HAP-1 (cell line): Measurements from ENCODE around the gene RPL13A.

Experiments
- DNase-seq, 2 experiments: peaks; one replicate each; pipeline ENCODE4 v3.0.0-alpha.2; 2016 to 2020; ENCODE audit warnings: low spot score in 2 of 2
- H3K27me3 ChIP-seq: fragments of 250-450 bp; sonication (Bioruptor Pico); 2 replicates; pipeline ENCODE4 v1.5.1; 2020; ENCODE audit warnings: low read depth, mild to moderate bottlenecking, moderate library complexity
- H3K36me3 ChIP-seq: fragments of 250-450 bp; sonication (Bioruptor Pico); replicated peaks from 2 replicates; pipeline ENCODE4 v1.5.1; 2020; ENCODE audit warnings: mild to moderate bottlenecking
- H3K4me1 ChIP-seq: fragments of 250-450 bp; sonication (Bioruptor Pico); 2 replicates; pipeline ENCODE4 v1.5.1; 2020; ENCODE audit warnings: mild to moderate bottlenecking
- H3K4me3 ChIP-seq: fragments of 250-450 bp; sonication (Bioruptor Pico); 2 replicates; pipeline ENCODE4 v1.5.1; 2020; ENCODE audit warnings: mild to moderate bottlenecking, moderate library complexity
- H3K9me3 ChIP-seq: fragments of 250-450 bp; sonication (Bioruptor Pico); 2 replicates; pipeline ENCODE4 v1.5.1; 2020; ENCODE audit warnings: mild to moderate bottlenecking, moderate library complexity
- in situ Hi-C: fragments of 300-500 bp; cut with MboI; formaldehyde crosslinking; loops from 3 replicates; pipeline ENCODE4 v1.14.3; 2020; ENCODE audit warnings: low sequenced_read_pairs, inconsistent platforms, mixed read lengths

Gene RPL13A

GRCh38 chr19:49475995-49476880 is 11.2 kb upstream of the RPL13A start:
- peak; percentile 59 to 91 for DNase-seq
- no peaks in the 10 kb centered on the region; the same call in 1 of the 2 replicates for H3K36me3 ChIP-seq
- peaks cover 4% of the 10 kb centered on the region for H3K4me1 ChIP-seq
- 0 out of 2 replicates have a peak, but pooled peaks cover 4% of the 10 kb centered on the region for H3K27me3 ChIP-seq
- H3K9me3 ChIP-seq: no peaks in the 10 kb centered on the region
- in situ Hi-C loops: loop anchor here (25.0 kb wide), 1 partner anchor 386 kb away; the partner anchor contains the start of genes PNKP and PTOV1
- H3K4me3 ChIP-seq: no peak overlapping the region

DNA sequence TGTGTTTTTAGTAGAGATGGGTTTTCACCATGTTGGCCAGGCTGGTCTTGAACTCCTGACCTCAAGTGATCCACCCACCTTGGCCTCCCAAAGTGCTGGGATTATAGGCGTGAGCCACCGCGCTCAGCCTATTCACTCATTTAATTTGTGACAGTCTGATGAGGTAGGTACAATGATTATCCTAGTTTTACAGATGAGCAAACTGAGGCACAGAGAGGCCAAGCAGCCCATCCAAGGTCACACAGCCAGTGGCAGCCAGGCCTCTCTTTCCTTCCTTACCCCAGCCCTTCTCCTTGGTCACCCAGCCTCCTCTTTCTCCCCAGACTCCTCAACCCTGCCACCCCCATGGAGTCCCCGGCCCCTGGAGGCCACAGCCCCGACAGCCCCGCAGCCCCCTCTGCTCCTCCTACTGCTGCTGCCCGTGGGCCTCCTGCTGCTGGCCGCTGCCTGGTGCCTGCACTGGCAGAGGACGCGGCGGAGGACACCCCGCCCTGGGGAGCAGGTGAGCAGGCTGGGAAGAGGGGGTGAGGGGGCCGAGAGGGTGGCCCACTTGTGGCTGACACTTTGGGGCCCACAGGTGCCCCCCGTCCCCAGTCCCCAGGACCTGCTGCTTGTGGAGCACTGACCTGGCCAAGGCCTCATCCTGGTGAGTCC is 7.3 kb upstream of the RPL13A start:
- DNase-seq: no peak
- no peak overlapping the region for H3K4me3 ChIP-seq
- H3K4me1 ChIP-seq: peaks cover 4% of the 10 kb centered on the region
- 0 out of 2 replicates have a peak, but pooled peaks cover 4% of the 10 kb centered on the region for H3K27me3 ChIP-seq
- in situ Hi-C loops: loop anchor here (25.0 kb wide), 1 partner anchor 382 kb away; the partner anchor contains the start of genes PNKP and PTOV1
- no peaks in the 10 kb centered on the region for H3K36me3 ChIP-seq
- no peaks in the 10 kb centered on the region for H3K9me3 ChIP-seq

GRCh38 chr19:49481020-49481683 is 6.3 kb upstream of the RPL13A start:
- H3K27me3 ChIP-seq: no peaks in the 10 kb centered on the region
- H3K4me1 ChIP-seq: peaks cover under 1% of the 10 kb centered on the region
- in situ Hi-C loops: loop anchor here (25.0 kb wide), 1 partner anchor 381 kb away; the partner anchor contains the start of genes PNKP and PTOV1
- no peak overlapping the region for H3K4me3 ChIP-seq
- no peaks in the 10 kb centered on the region for H3K36me3 ChIP-seq
- no peaks in the 10 kb centered on the region for H3K9me3 ChIP-seq
- no peak for DNase-seq

DNA sequence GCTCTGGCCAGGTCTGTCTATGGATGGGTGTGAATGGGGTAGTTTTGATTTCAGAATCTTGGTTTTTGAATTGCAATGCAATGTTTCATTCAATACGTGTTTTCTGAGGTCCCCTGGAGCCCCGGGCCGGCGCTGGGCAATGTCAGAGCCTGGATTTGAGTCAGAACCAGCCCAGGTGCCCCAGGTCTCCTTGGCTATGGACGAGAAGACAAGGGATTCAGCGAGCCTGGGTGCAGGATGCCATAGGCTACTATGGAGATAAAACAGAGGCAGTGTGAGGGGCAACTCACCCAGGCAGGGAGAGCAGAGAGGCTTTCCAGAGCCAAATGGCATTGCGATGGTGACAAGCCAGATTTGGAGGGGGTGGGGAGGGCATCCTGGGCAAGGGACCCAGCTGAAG is 1.2 kb upstream of the RPL13A start:
- no peak overlapping the region for H3K4me3 ChIP-seq
- H3K4me1 ChIP-seq: peaks cover 4% of the 10 kb centered on the region; the same call in 1 of the 2 replicates
- no peaks in the 10 kb centered on the region for H3K27me3 ChIP-seq
- no peaks in the 10 kb centered on the region; the same call in 1 of the 2 replicates for H3K9me3 ChIP-seq
- no peak for DNase-seq
- peaks cover 39% of the 10 kb centered on the region for H3K36me3 ChIP-seq
- in situ Hi-C loops: loop anchor here (25.0 kb wide), 1 partner anchor 376 kb away; the partner anchor contains the start of genes PNKP and PTOV1

DNA sequence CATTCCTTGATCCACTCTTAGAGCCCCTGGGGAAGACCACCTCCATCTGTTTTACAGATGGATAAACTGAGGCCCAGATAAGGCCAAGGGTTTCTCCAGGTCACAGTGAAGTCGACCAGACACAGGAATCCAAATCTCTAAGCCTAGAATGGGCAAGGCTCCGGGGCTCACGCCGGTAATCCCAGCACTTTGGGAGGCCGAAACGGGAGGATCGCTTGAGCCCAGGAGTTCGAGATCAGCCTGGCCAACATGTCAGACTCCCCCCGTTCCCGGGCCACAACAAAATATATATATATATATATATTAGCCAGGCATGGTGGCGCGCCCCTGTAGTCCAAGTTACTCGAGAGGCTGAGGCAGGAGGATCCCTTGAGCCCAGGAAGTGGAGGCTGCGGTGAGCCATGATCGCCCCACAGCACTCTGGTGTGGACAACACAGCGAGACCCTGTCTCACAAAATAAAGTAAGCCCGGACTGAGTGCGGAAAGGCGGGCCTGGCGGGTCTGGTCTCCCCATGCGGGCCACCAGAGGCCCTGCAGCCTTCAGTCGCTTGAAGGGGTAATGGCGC is 615 bp upstream of the RPL13A start:
- DNase-seq: no peak
- H3K4me3 ChIP-seq: peak overlapping the region; percentile 100
- peaks cover 4% of the 10 kb centered on the region; the same call in 1 of the 2 replicates for H3K4me1 ChIP-seq
- H3K36me3 ChIP-seq: peaks cover 44% of the 10 kb centered on the region
- in situ Hi-C loops: loop anchor here (25.0 kb wide), 1 partner anchor 376 kb away; the partner anchor contains the start of genes PNKP and PTOV1
- H3K9me3 ChIP-seq: no peaks in the 10 kb centered on the region; the same call in 1 of the 2 replicates
- H3K27me3 ChIP-seq: no peaks in the 10 kb centered on the region

DNA sequence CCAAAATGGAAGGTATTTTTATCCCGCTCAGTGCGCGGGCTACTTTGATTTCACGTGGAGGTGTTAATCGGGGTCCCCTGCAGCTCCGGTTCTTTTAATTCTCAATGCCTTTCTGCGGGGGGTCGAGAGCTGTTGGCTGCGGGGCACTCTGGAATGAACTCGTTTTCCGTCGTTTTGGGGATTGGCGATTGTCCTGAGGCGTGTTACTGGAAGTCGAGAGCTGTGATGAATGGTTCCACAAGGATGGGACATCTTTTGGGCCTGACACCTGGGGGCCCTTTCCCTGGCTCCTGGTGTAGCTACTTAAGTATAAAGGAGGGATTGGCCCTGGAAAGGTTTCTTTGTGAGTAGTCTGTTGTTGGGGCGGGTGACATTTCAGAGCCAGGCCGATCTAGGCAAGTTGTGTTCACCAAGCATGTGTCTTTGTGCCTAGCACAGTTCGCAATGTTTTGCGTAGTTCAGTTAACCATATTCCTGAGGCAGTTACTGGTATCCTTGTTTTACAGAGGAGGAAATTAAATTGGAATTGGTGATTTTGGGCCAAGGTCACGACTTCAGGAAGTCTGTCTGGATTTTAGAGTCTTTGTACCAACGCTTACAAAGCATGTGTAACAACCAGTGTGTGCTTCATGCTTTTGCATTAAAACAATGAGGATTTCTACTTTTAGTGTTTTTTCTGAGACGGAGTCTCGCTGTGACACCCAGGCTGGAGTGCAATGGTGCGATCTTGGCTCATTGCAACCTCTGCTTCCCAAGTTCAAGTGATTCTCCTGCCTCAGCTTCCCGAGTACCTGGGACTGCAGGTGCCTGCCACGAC is 846 bp downstream of the RPL13A start:
- Histone ChIP-seq H3K4me1 (peaks cover 4% of the 10 kb centered on the region; the same call in 1 of the 2 replicates), H3K4me3 (peak overlapping the region; percentile 100), H3K36me3 (peaks cover 50% of the 10 kb centered on the region), H3K27me3 (no peaks in the 10 kb centered on the region), H3K9me3 (no peaks in the 10 kb centered on the region; the same call in 1 of the 2 replicates)
- in situ Hi-C loops: loop anchor here (25.0 kb wide), 1 partner anchor 374 kb away; the partner anchor contains the start of genes PNKP and PTOV1
- peak in 1 of 2 experiments; percentile 45 for DNase-seq

DNA sequence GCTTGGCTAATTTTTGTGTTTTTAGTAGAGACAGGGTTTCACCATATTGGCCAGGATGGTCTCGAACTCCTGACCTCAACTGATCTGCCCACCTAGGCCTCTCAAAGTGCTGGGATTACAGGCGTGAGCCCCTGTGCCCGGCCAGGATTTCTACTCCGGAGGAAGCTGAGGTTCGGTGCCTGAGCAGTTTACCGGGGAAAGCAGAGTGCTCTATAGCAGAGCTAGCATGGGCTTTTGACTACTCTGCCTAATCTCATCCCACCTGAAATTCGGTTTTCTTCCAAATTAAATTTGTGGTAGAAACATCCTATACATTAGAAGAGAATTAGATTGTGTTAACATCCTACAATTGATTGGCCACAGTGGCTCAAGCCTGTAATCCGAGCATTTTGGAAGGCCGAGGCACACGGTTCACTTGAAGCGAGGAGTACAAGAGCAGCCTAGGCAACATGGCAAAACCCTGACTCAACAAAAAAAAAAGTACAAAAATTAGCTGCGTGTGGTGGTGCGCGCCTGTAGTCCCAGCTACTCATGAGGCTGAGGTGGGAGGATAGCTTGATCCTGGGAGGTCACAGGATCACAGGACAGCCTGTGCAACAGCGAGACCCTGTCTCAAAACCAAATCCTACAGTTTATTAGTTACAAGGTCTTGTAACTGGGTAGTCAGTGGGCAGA is 1.6 kb downstream of the RPL13A start:
- no peaks in the 10 kb centered on the region; the same call in 1 of the 2 replicates for H3K9me3 ChIP-seq
- H3K4me1 ChIP-seq: peaks cover 4% of the 10 kb centered on the region; the same call in 1 of the 2 replicates
- H3K27me3 ChIP-seq: no peaks in the 10 kb centered on the region
- H3K36me3 ChIP-seq: peaks cover 50% of the 10 kb centered on the region
- in situ Hi-C loops: loop anchor here (25.0 kb wide), 1 partner anchor 373 kb away; the partner anchor contains the start of genes PNKP and PTOV1
- peak overlapping the region; percentile 100 for H3K4me3 ChIP-seq
- peak in 1 of 2 experiments; percentile 35 for DNase-seq

- peak in 1 of 2 experiments; percentile 68 for DNase-seq
- H3K4me3 ChIP-seq: peak overlapping the region; percentile 100
- H3K36me3 ChIP-seq: peaks cover 50% of the 10 kb centered on the region
- no peaks in the 10 kb centered on the region; the same call in 1 of the 2 replicates for H3K9me3 ChIP-seq
- H3K4me1 ChIP-seq: peaks cover 4% of the 10 kb centered on the region; the same call in 1 of the 2 replicates
- H3K27me3 ChIP-seq: no peaks in the 10 kb centered on the region
- in situ Hi-C loops: loop anchor here (25.0 kb wide), 1 partner anchor 373 kb away; the partner anchor contains the start of genes PNKP and PTOV1
Measured at GRCh38 chr19:49489601-49490167, 2.3 kb downstream of the RPL13A start.

GRCh38 chr19:49490287-49491029 is 3.0 kb downstream of the RPL13A start:
- Histone ChIP-seq H3K27me3 (no peaks in the 10 kb centered on the region), H3K9me3 (no peaks in the 10 kb centered on the region; the same call in 1 of the 2 replicates), H3K4me1 (peaks cover 4% of the 10 kb centered on the region; the same call in 1 of the 2 replicates), H3K36me3 (peaks cover 50% of the 10 kb centered on the region), H3K4me3 (peak overlapping the region; percentile 100)
- peak in 1 of 2 experiments; percentile 36 for DNase-seq
- in situ Hi-C loops: loop anchor here (25.0 kb wide), 1 partner anchor 372 kb away; the partner anchor contains the start of genes PNKP and PTOV1

DNA sequence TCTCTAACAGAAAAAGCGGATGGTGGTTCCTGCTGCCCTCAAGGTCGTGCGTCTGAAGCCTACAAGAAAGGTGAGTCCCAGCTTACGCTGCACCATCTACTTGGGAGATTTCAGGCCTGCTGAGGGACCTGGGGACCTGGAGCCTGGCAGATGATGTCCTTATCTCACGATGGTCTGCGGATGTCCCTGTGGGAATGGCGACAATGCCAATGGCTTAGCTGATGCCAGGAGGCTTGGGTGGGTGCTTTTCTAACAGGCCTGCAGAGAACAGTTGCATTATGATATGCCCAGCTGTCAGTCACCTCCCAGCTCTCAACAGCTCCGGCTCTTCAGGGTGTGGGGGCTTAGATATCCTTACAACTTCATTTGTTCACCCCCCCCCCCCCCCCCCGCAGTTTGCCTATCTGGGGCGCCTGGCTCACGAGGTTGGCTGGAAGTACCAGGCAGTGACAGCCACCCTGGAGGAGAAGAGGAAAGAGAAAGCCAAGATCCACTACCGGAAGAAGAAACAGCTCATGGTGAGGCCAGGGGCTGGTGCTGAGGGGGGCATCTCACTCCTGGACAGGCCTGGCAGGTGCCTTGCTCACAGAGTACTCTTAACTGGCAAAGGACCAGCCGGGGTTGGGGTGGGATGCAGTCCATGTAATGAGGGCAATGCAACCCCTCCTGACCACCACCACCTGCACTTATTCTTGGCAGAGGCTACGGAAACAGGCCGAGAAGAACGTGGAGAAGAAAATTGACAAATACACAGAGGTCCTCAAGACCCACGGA is 3.8 kb downstream of the RPL13A start:
- Histone ChIP-seq H3K36me3 (peaks cover 50% of the 10 kb centered on the region), H3K4me3 (no peak overlapping the region), H3K4me1 (peaks cover 7% of the 10 kb centered on the region; the same call in 1 of the 2 replicates), H3K9me3 (no peaks in the 10 kb centered on the region; the same call in 1 of the 2 replicates), H3K27me3 (no peaks in the 10 kb centered on the region)
- in situ Hi-C loops: loop anchor here (25.0 kb wide), 1 partner anchor 371 kb away; the partner anchor contains the start of genes PNKP and PTOV1
- peak in 1 of 2 experiments; percentile 46 for DNase-seq
